Measurements from ENCODE around the gene PITPNB. TPM values are rescaled to one million over a fixed set of nuclear protein-coding genes. Genes with fewer than 3 reads are reported as not detected.
A peak's percentile ranks its signal among the peaks of the same experiment; 100 is the strongest.

Gene PITPNB
- total RNA-seq, 2 donors from 2014 or later = 86.1 to 119 TPM

DNA sequence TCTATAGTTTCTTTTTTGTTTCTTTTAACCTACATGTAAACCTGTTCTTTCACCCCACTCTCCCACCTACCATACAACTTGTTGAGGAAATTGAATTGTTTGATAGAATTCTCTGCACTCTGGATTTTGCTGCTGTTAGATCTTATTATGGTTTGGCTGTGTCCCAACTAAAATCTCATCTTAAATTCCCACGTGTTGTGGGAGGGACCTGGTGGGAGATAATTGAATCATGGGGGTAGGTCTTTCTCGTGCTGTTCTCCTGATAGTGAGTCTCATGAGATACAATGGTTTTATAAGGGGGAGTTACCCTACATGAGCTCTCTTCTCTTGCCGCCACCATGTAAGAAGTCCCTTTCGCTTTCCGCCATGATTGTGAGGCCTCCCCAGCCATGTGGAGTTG lies 15.0 kb upstream of the PITPNB start:
- Mint-ChIP-seq H3K36me3 (ENCODE audit: low read depth) (no peaks in the 10 kb centered on the region), H3K27ac (no peak overlapping the region), H3K27me3 (no peaks in the 10 kb centered on the region), H3K4me1 (no peaks in the 10 kb centered on the region), H3K9me3 (no peaks in the 10 kb centered on the region), H3K4me3 (no peak overlapping the region)
- no peak for ATAC-seq (replicated peaks)

- H3K4me1 Mint-ChIP-seq = no peaks in the 10 kb centered on the region
- no peak overlapping the region for H3K4me3 Mint-ChIP-seq
- no peaks in the 10 kb centered on the region for H3K27me3 Mint-ChIP-seq
- H3K27ac Mint-ChIP-seq = no peak overlapping the region
- H3K9me3 Mint-ChIP-seq = no peaks in the 10 kb centered on the region
- ATAC-seq (replicated peaks) = no peak
- H3K36me3 Mint-ChIP-seq (ENCODE audit: low read depth) = no peaks in the 10 kb centered on the region
These were observed 14.3 kb upstream of the PITPNB start for GRCh38 chr22:27933186-27933983.

DNA sequence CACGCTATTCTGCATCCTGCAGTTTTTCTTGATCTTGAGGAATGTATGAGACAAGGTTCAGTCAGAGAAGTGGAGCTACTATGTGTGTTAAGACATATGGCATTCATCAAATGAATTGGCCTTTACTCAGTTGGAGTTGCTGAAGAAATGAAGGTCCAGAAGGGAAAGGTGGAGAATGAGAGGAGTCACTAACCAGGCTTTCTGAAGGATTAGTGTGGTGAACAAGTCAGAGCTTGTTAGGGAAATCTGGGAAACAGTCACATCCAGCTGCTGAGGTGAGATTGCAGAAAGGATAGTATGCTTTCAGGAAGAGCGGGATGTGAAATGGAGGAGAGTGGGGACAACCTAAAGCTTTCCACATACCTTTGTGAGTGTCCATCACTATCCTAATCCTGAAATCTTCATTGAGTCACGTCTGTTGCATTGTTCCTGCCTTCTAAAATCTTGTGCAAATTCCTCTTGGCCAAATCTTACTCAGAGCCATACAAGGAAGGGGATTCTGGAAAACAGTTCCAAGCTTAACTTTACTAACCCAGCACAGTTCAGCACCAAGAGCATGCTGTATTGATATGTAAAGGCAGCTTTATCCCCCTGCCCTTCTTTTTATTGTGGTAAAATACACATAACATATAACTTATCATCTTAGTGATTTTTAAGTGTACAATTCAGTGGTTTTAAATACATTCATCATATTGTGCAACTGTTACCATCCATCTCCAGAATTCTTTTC lies 11.4 kb upstream of the PITPNB start:
- no peak overlapping the region for H3K27ac Mint-ChIP-seq
- no peak overlapping the region for H3K4me3 Mint-ChIP-seq
- H3K4me1 Mint-ChIP-seq = peaks cover 5% of the 10 kb centered on the region
- no peaks in the 10 kb centered on the region for H3K36me3 Mint-ChIP-seq (ENCODE audit: low read depth)
- no peaks in the 10 kb centered on the region for H3K9me3 Mint-ChIP-seq
- H3K27me3 Mint-ChIP-seq = no peaks in the 10 kb centered on the region
- ATAC-seq (replicated peaks) = no peak

DNA sequence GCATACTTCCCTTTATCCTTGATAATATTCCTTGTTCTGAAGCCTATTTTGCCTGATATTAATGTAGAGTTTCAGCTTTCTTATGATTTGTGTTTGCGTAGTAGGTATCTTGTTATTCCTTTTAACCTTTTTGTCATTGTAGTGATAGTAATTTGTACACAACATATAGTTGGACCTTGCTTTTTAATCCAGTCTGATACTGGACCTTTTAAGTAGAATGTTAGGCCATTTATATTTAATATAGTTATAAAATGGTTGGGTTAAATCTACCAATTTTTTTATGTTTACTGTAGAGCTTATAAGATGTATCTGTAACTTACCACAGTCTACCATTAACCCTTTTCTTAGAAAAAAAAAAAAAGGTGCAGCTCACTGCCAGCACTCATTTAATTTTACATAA lies 8.6 kb upstream of the PITPNB start:
- Mint-ChIP-seq H3K4me1 (peaks cover 5% of the 10 kb centered on the region), H3K4me3 (no peak overlapping the region), H3K27ac (no peak overlapping the region), H3K9me3 (no peaks in the 10 kb centered on the region), H3K27me3 (no peaks in the 10 kb centered on the region), H3K36me3 (ENCODE audit: low read depth) (peaks cover 8% of the 10 kb centered on the region)
- no peak for ATAC-seq (replicated peaks)

GRCh38 chr22:27925331-27925730 lies 6.3 kb upstream of the PITPNB start:
- Mint-ChIP-seq H3K4me1 (peaks cover 20% of the 10 kb centered on the region), H3K27ac (no peak overlapping the region), H3K27me3 (no peaks in the 10 kb centered on the region), H3K36me3 (ENCODE audit: low read depth) (peaks cover 16% of the 10 kb centered on the region), H3K9me3 (no peaks in the 10 kb centered on the region), H3K4me3 (no peak overlapping the region)
- no peak for ATAC-seq (replicated peaks)

DNA sequence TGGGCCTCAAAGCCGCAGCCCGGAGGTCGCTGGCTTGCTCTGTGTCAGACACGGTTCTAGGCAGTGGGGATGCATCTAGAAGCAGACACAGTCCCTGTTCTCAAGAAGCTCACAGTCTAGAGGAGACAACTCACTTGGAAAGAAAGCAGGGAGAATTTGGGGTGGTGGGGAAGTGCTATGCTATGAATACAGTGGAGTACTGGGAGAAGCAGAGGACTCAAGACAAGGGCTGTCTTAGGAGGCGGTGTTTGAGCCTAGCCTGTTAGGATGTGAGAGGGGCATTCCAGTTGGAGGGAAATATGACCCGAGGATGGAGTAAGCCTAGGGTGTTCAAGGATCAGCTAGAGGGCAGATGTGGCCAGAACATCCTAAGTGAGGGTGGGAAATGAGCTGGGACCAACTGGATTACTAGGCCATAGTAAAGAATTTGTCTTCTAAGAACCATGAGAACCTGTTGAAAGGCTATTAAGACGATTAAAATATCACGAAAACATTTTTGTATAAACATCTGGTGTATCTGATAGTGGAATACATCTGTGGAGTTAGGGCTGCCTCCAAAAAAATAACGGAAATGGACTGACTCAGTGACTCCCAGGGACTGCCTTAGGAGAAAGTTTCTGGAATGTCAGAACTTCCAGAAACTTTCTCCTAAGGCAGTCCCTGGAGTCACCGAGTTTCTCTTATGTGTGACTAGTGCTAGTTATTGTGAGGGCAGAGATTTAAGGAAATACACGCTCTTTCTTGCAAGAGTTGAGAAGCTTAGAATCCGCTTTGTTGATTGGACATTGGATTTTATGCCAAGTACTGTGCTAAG lies 1.1 kb upstream of the PITPNB start:
- Mint-ChIP-seq H3K4me1 (peaks cover 40% of the 10 kb centered on the region), H3K4me3 (peak overlapping the region; percentile 99), H3K27me3 (no peaks in the 10 kb centered on the region), H3K36me3 (ENCODE audit: low read depth) (peaks cover 61% of the 10 kb centered on the region), H3K27ac (peak overlapping the region; percentile 99), H3K9me3 (no peaks in the 10 kb centered on the region)
- ATAC-seq (replicated peaks) = peak; percentile 60

GRCh38 chr22:27918341-27919221 lies 475 bp downstream of the PITPNB start:
- peak overlapping the region; percentile 99 for H3K27ac Mint-ChIP-seq
- H3K9me3 Mint-ChIP-seq = no peaks in the 10 kb centered on the region
- H3K4me1 Mint-ChIP-seq = peaks cover 51% of the 10 kb centered on the region
- no peaks in the 10 kb centered on the region for H3K27me3 Mint-ChIP-seq
- peaks cover 75% of the 10 kb centered on the region for H3K36me3 Mint-ChIP-seq (ENCODE audit: low read depth)
- peak; percentile 43 for ATAC-seq (replicated peaks)
- peak overlapping the region; percentile 99 for H3K4me3 Mint-ChIP-seq

GRCh38 chr22:27915986-27916385 lies 3.1 kb downstream of the PITPNB start:
- peaks cover 47% of the 10 kb centered on the region for H3K4me1 Mint-ChIP-seq
- peak overlapping the region; percentile 35 for H3K4me3 Mint-ChIP-seq
- peak overlapping the region; percentile 18 for H3K27ac Mint-ChIP-seq
- H3K9me3 Mint-ChIP-seq = no peaks in the 10 kb centered on the region
- no peaks in the 10 kb centered on the region for H3K27me3 Mint-ChIP-seq
- no peak for ATAC-seq (replicated peaks)
- H3K36me3 Mint-ChIP-seq (ENCODE audit: low read depth) = peaks cover 87% of the 10 kb centered on the region

- no peaks in the 10 kb centered on the region for H3K27me3 Mint-ChIP-seq
- peaks cover 96% of the 10 kb centered on the region for H3K36me3 Mint-ChIP-seq (ENCODE audit: low read depth)
- peaks cover 37% of the 10 kb centered on the region for H3K4me1 Mint-ChIP-seq
- no peaks in the 10 kb centered on the region for H3K9me3 Mint-ChIP-seq
- peak overlapping the region; percentile 69 for H3K27ac Mint-ChIP-seq
- no peak overlapping the region for H3K4me3 Mint-ChIP-seq
- no peak for ATAC-seq (replicated peaks)
These were observed 5.8 kb downstream of the PITPNB start for GRCh38 chr22:27913162-27913741.

- H3K36me3 Mint-ChIP-seq (ENCODE audit: low read depth) = peaks cover 96% of the 10 kb centered on the region
These were observed 7.0 kb downstream of the PITPNB start for GRCh38 chr22:27912101-27912500.

GRCh38 chr22:27911330-27911729 lies 7.7 kb downstream of the PITPNB start:
- ATAC-seq (replicated peaks) = no peak
- peaks cover 36% of the 10 kb centered on the region for H3K4me1 Mint-ChIP-seq
- H3K36me3 Mint-ChIP-seq (ENCODE audit: low read depth) = peaks cover 97% of the 10 kb centered on the region
- H3K9me3 Mint-ChIP-seq = no peaks in the 10 kb centered on the region
- no peak overlapping the region for H3K4me3 Mint-ChIP-seq
- no peaks in the 10 kb centered on the region for H3K27me3 Mint-ChIP-seq
- peak overlapping the region; percentile 24 for H3K27ac Mint-ChIP-seq

More at GRCh38 chr22:27912101-27912500, 7.0 kb downstream of the PITPNB start:
- no peak for ATAC-seq (replicated peaks)
- H3K27ac Mint-ChIP-seq = no peak overlapping the region
- no peaks in the 10 kb centered on the region for H3K9me3 Mint-ChIP-seq
- no peaks in the 10 kb centered on the region for H3K27me3 Mint-ChIP-seq
- H3K4me1 Mint-ChIP-seq = peaks cover 32% of the 10 kb centered on the region
- H3K4me3 Mint-ChIP-seq = no peak overlapping the region

DNA sequence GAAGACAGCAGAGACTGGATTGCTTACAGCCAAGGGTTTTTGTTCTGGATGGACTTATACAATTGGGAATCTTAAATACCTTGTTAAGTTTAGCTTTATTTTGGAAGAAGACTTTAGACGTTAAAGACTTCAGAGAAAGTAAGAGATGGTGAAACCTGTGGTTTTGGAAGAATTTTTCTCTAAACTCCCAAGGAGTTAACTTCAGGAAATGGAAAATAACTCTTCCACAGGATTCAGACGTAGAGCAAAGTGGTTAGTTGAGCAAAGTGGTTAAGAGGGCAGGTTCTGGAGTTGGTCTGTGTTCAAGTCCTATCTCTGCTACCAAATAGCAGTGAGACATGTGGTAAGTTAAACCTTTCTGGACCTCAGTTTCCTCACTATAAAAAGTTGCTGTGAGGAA lies 12.8 kb downstream of the PITPNB start:
- no peak overlapping the region for H3K4me3 Mint-ChIP-seq
- no peaks in the 10 kb centered on the region for H3K27me3 Mint-ChIP-seq
- no peak overlapping the region for H3K27ac Mint-ChIP-seq
- ATAC-seq (replicated peaks) = no peak
- H3K4me1 Mint-ChIP-seq = peaks cover 28% of the 10 kb centered on the region
- H3K36me3 Mint-ChIP-seq (ENCODE audit: low read depth) = peaks cover 100% of the 10 kb centered on the region
- no peaks in the 10 kb centered on the region for H3K9me3 Mint-ChIP-seq

DNA sequence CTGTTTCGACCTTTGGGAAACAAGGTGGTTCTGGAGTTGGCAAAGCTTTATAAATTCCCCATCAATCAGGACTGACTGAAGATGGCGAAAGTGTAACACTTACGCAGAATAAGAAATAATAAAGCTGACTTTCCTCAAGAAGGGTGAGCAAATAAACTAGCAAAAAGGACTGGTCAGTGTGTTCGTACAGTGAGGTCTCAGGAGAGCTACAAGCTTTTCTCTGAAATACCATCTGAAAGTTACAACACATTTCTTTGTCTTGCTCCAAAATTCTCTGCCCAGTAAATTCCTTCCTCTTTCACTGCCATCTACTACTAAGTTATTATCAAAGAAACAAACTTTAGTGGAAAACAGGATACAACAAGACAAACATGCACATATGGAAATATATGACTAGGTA lies 13.4 kb downstream of the PITPNB start:
- peaks cover 100% of the 10 kb centered on the region for H3K36me3 Mint-ChIP-seq (ENCODE audit: low read depth)
- H3K4me1 Mint-ChIP-seq = peaks cover 28% of the 10 kb centered on the region
- no peak overlapping the region for H3K27ac Mint-ChIP-seq

More for the DNA sequence above, 13.4 kb downstream of the PITPNB start:
- Mint-ChIP-seq H3K9me3 (no peaks in the 10 kb centered on the region), H3K4me3 (no peak overlapping the region), H3K27me3 (no peaks in the 10 kb centered on the region)
- no peak for ATAC-seq (replicated peaks)

Data from activated T-helper 17 cell treated with anti-CD3 and anti-CD28 coated beads, Interleukin-2, amount 50 U/mL, for 72 hours (primary cell).